ENCODE measurements around the gene DGLUCY.
"Not testable (repeated sequence)": the region's sequence is repeated elsewhere in the genome, so short reads cannot be mapped to it uniquely, and the experiment has no call there.

The DGLUCY gene

DNA sequence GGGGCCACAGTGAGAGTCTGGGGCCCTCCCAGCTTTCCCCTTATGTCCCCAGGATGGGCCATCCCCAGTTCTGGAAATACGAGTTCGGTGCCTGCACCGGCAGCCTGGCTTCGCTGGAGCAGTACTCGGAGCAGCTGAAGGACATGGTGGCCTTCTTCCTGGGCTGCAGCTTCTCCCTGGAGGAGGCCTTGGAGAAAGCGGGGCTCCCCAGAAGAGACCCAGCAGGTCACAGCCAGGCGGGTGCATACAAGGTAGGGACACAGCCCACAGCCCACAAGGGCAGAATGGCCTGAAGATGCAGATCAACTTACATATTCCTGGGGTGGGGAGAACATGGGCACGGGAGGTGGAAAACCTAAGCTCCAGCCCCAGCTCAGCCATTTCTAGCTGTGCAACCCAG is 56.1 kb downstream of the DGLUCY start:
- no peak for FAIRE-seq

- FAIRE-seq, result no peak
Measured at GRCh38 chr14:91170504-91171121, 56.7 kb downstream of the DGLUCY start.

- no peak for FAIRE-seq
Measured at GRCh38 chr14:91171291-91171690, 57.4 kb downstream of the DGLUCY start.

GRCh38 chr14:91173221-91173670 is 59.4 kb downstream of the DGLUCY start:
- FAIRE-seq, result peak; percentile 93

DNA sequence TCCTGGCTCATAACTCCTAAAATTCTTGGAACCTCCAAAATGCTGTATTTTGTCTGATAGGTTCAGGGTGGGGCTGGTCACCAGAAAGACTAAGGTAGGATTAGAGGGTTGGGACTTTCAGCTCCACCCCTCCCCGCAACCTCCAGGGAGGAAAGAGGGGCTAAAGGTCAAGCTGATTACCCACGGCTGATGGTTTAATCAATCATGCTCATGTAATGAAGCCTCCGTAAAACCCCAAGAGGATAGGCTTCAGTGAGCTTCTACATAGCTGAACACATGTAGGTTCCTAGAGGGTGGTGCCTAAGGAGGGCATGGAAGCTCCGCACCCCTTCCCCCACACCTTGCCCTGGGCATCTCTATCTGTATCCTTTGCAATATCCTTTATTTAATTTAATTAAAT is 60.0 kb downstream of the DGLUCY start:
- no peak for FAIRE-seq

DNA sequence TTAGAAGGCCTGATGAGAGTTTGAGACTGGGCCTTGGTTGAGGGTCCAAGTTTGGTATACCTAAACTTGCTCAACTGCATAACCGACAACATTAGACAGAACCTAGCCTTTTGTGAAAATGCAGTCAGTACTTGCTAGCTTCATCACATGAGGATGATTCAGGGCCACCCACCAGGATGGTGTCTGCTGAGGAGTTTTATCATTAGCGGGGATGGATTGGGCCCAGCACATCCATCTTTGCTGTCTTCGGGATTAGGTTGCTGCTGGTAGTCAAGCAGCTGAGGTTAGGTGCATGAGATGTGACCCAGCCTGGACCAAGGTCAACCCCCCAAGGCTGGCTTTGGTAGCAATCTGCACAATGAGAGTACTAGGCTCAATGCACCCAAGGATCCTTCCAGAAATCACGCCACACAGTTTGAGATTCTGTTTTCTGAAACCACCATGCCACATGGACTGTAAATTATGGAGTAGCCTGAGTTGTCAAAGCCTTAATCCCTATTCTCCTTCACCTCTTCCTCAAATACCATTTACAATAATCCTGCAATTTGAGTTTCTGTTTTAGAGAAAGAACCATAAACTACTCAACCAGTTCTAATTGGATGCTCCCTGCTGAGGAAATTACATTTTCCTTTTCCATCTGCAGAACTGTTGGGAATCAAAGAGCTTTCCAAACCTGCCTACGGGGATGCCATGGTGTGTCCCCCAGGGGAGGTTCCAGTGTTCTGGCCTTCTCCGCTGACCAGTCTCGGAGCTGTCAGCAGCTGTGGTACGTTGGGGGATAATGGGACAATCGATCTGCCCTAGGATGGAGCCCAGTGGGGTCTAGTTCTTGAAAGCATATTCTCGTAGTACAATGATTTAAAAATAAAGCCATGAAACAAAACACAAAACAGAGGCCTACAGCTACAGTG is 61.7 kb downstream of the DGLUCY start:
- no peak for FAIRE-seq

DNA sequence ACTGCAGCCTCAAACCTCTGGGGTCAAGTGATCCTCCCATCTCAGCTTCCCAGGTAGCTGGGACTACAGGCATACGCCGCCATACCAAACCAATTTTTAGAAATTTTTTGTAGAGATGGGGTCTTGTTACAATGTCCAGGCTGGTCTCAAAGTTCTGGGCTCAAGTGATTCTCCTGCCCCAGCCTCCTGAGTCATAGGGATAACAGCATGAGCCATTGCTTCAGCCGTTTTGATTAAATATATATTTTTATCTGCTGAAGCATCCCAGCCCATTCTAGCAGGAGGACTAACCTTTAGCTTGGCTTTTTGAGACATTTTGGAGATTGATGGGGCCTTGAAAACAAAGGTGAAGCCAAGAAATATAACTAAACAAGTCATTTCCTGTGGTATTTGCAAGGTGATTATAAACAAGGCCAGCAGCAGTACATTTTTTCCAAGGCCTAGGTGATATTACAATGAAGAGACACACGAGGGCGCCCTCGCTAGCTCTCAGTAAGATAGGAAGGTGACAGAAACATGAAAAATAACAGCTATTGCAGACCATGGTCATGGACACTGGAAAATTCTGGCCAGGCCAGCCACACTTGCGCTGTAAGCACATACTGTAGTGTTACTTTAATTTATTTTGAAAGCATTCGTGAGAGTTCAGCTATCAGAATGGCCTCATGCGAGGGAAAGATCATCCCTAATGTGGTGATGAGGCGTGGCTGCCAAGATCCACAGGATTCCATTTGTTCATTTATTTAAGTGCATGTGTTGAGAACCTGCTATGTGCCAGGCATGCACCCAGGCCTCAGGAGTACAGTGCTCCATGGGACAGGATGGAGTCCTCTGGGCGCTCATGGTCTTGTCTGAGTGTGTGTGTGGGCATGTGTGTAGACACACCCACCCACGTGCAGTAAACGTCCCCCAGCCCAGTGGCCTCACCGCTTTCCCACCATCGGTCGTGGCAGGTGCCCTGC is 63.5 kb downstream of the DGLUCY start:
- peak; percentile 93 for FAIRE-seq

- no peak for FAIRE-seq
Measured at GRCh38 chr14:91180611-91181010, 66.7 kb downstream of the DGLUCY start.

- not testable (repeated sequence) for FAIRE-seq
Measured at GRCh38 chr14:91182753-91183152, 68.9 kb downstream of the DGLUCY start.

GRCh38 chr14:91184559-91184958 is 70.7 kb downstream of the DGLUCY start:
- no peak for FAIRE-seq

DNA sequence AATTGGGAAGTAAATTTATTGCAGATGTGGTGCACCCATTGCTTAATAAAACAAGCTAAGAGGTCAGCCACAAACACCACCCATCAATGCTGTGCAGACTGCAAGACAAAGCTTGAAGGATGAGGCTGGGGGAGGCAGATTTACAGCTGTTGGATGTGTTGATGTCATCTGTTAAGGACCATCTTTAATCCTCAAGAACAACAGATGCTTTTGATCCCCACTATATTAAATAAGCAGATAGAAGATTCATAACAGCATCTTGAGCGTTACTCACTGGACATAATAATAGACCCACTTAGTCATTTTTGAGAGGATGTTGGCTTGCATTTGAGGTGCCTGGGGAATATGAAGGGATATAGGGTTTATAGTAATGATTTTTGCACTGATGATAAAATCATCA is 71.8 kb downstream of the DGLUCY start:
- FAIRE-seq, result no peak

DNA sequence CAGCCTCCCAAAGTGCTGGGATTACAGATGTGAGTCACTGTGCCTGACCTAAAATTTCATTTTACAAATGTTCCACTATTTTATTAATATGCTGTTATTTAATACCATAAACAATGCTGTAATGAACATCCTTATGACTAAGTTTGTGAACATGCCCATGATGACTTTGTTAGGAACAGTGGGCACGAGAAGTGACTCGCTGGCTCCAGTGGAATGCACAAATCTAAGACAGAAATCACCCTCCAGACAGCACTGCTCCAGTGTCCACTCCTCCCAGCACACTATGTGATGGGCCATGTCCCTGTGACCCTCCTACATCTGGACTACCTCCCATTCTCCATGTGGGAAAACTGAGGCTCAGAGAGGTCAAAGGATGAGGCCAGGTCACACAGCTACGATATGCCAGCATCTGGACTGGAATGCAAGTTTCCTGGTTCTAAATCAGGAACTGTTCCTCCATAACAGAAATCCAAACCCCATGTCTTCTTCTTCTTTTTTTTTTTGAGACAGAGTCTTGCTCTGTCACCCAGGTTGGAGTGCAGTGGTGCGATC is 72.7 kb downstream of the DGLUCY start:
- FAIRE-seq, result no peak

DNA sequence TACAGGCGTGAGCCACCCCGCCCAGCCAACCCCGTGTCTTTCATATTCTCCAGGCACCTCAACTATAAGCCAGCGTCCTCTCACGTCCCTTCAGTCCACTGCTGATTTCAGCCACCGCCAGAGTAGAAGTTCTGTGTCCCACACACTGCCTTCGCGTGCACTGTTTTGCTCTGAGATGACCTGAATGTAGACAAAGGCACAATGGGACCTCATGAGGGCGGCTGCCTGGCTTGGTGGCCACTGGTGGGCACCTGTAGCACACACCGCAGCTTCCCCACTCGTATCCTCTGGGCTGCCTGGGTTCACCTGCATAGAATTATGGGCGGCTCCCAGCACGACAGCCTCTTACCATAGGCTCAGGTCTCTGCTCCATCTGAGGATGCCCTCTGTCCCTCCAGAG is 73.4 kb downstream of the DGLUCY start:
- no peak for FAIRE-seq

GRCh38 chr14:91190853-91191252 is 77.0 kb downstream of the DGLUCY start:
- FAIRE-seq, result no peak

DNA sequence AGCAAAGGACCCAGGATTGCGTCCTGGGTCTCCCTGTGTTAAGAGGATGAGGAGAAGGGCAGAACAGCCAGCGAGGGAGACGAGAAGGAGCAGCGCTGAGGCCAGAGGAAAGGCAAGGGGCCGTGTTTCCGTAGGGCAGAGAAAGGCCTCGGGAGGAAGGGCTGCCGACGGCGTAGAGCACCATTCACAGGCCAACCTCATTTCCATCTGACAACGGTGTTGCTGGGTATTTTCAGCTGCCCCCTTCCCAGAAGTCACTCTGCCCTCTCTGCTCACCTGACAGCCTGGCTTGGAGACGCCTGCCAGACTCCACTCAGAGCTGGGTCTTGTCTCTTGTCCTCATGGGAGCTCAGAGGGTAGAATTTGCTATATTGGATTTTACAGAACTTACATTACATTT is 79.2 kb downstream of the DGLUCY start:
- no peak for FAIRE-seq

DNA sequence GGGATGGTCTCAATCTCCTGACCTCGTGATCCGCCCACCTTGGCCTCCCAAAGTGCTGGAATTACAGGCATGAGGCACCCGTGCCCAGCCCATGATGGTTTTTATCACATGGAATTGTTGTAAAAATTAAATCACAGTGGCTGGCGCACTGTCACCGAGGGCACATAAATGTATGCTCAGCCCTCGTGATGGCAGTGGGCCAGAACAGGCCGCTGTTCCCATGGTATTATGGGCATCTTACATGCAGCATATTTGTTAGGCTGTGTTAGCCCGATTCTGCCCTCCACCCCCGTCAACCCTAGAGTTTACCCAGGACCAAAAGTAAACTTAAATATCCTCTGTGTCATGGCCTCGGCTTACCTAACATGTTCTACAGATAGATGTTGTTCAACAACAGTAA is 82.0 kb downstream of the DGLUCY start:
- FAIRE-seq, result no peak

DNA sequence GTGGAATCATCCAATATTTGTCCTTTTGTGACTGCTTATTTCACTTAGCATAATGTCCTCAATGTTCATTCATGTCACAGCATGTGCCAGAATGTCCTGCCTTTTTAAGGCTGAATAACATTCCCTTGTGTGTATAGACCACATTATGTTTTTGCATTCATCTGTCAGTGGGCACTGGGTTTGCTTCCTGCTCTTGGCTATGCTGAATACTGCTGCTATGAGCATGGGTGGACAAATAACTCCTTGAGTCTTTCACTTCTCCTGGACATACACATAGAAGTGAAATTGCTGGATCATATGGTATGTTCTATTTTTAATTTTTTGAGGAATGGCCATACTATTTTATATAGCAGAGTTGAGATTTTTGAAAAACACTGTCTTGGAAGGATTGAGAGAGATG is 83.8 kb downstream of the DGLUCY start:
- FAIRE-seq, result no peak

DNA sequence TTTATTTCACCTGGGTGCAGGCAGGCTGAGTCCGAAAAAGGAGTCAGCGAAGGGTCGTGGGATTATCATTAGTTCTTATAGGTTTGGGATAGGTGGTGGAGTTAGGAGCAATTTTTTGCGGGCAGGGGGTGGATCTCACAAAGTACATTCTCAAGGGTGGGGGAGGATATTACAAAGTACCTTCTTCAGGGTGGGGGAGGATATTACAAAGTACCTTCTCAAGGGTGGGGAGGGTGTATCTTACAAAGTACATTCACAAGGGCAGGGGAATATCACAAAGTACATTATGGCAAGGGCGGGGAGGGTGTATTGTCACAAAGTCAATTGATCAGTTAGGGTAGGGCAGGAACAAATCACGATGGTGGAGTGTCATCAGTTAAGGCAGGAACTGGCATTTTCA is 86.9 kb downstream of the DGLUCY start:
- FAIRE-seq, result not testable (repeated sequence)

- no peak for FAIRE-seq
Measured at GRCh38 chr14:91202234-91202974, 88.5 kb downstream of the DGLUCY start.

GRCh38 chr14:91204657-91205056 is 90.8 kb downstream of the DGLUCY start:
- FAIRE-seq, result no peak

DNA sequence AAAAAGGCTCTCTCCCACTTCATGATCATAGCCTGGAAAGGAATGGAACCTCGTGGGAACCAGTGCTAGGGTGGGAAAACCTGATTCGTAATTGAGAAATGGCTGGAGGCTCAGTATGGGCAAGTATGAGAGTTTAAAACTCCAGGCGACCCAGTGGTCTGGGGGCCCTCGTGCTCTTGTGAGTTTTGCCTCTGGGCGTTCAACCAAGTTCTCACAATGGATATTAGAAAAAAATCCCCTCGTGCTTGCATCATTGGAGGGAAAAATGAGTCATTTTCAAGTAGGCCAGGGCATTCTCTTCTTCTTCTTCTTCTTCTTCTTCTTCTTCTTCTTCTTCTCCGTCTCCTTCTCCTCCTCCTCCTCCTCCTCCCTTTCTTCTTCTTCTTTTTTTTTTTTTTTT is 91.6 kb downstream of the DGLUCY start:
- FAIRE-seq, result no peak

GRCh38 chr14:91207008-91207407 is 93.1 kb downstream of the DGLUCY start:
- no peak for FAIRE-seq

Data from G401.6 (cell line).